ENCODE data around the gene ANTXR1.

Gene ANTXR1

GRCh38 chr2:69180974-69181373, 168.0 kb downstream of the ANTXR1 start:
- no peak overlapping the region for H3K4me3 Mint-ChIP-seq
- H3K4me1 Mint-ChIP-seq: peaks cover 46% of the 10 kb centered on the region
- H3K9me3 Mint-ChIP-seq: no peaks in the 10 kb centered on the region
- TF ChIP-seq CTCF (IDR thresholded peaks at IDR 0.05; ENCODE audit: unreplicated experiment in 3 of 3): no peak
- peak overlapping the region in 1 of 3 experiments; percentile 8 for H3K27ac Mint-ChIP-seq
- H3K36me3 Mint-ChIP-seq (ENCODE audit: low read depth): peaks cover 56% of the 10 kb centered on the region
- no peaks in the 10 kb centered on the region for H3K27me3 Mint-ChIP-seq (ENCODE audit: low read depth)

GRCh38 chr2:69181806-69182427, 168.9 kb downstream of the ANTXR1 start:
- H3K4me1 Mint-ChIP-seq: peaks cover 40% of the 10 kb centered on the region
- H3K4me3 Mint-ChIP-seq: no peak overlapping the region
- no peaks in the 10 kb centered on the region for H3K27me3 Mint-ChIP-seq (ENCODE audit: low read depth)
- peaks cover 66% of the 10 kb centered on the region for H3K36me3 Mint-ChIP-seq (ENCODE audit: low read depth)
- H3K27ac Mint-ChIP-seq: no peak overlapping the region
- no peak for TF ChIP-seq CTCF (IDR thresholded peaks at IDR 0.05; ENCODE audit: unreplicated experiment in 3 of 3)
- H3K9me3 Mint-ChIP-seq: no peaks in the 10 kb centered on the region

- Mint-ChIP-seq H3K27ac (peak overlapping the region in 1 of 3 experiments; percentile 54), H3K4me1 (peaks cover 35% of the 10 kb centered on the region), H3K36me3 (ENCODE audit: low read depth) (peaks cover 72% of the 10 kb centered on the region), H3K4me3 (no peak overlapping the region), H3K9me3 (no peaks in the 10 kb centered on the region), H3K27me3 (ENCODE audit: low read depth) (no peaks in the 10 kb centered on the region)
- TF ChIP-seq CTCF (IDR thresholded peaks at IDR 0.05; ENCODE audit: unreplicated experiment in 3 of 3): no peak
These were observed 170.7 kb downstream of the ANTXR1 start for GRCh38 chr2:69183659-69184058.

- no peak for TF ChIP-seq CTCF (IDR thresholded peaks at IDR 0.05; ENCODE audit: unreplicated experiment in 3 of 3)
- no peaks in the 10 kb centered on the region for H3K27me3 Mint-ChIP-seq (ENCODE audit: low read depth)
- no peak overlapping the region for H3K4me3 Mint-ChIP-seq
- peak overlapping the region; percentile 23 to 54 (median 30) for H3K27ac Mint-ChIP-seq
- peaks cover 41% of the 10 kb centered on the region for H3K4me1 Mint-ChIP-seq
- peaks cover 76% of the 10 kb centered on the region for H3K36me3 Mint-ChIP-seq (ENCODE audit: low read depth)
- no peaks in the 10 kb centered on the region for H3K9me3 Mint-ChIP-seq
These were observed 171.2 kb downstream of the ANTXR1 start for GRCh38 chr2:69184224-69184623.

GRCh38 chr2:69185807-69186206, 172.8 kb downstream of the ANTXR1 start:
- Mint-ChIP-seq H3K27me3 (ENCODE audit: low read depth) (no peaks in the 10 kb centered on the region), H3K4me3 (no peak overlapping the region), H3K4me1 (peaks cover 50% of the 10 kb centered on the region), H3K9me3 (no peaks in the 10 kb centered on the region), H3K36me3 (ENCODE audit: low read depth) (peaks cover 80% of the 10 kb centered on the region), H3K27ac (peak overlapping the region in 1 of 3 experiments; percentile 28)
- no peak for TF ChIP-seq CTCF (IDR thresholded peaks at IDR 0.05; ENCODE audit: unreplicated experiment in 3 of 3)

- Mint-ChIP-seq H3K9me3 (no peaks in the 10 kb centered on the region), H3K36me3 (ENCODE audit: low read depth) (peaks cover 78% of the 10 kb centered on the region), H3K4me3 (no peak overlapping the region), H3K4me1 (peaks cover 58% of the 10 kb centered on the region), H3K27me3 (ENCODE audit: low read depth) (no peaks in the 10 kb centered on the region), H3K27ac (no peak overlapping the region)
- no peak for TF ChIP-seq CTCF (IDR thresholded peaks at IDR 0.05; ENCODE audit: unreplicated experiment in 3 of 3)
These were observed 173.6 kb downstream of the ANTXR1 start for GRCh38 chr2:69186614-69187013.
